Embryonic facial prominence (tissue), 1 donor: ENCODE data around the gene MAST3.

Experiments used
- DNase-seq: peaks from one replicate; pipeline ENCODE4 v3.0.0-alpha.2; 2016; ENCODE audit errors: extremely low spot score

MAST3 gene

GRCh38 chr19:18159810-18160209 lies 62.2 kb downstream of the MAST3 start:
- DNase-seq: no peak

- DNase-seq: no peak
These were observed 63.0 kb downstream of the MAST3 start for GRCh38 chr19:18160493-18160970.

- no peak for DNase-seq
These were observed 63.5 kb downstream of the MAST3 start for GRCh38 chr19:18160971-18161635.

- no peak for DNase-seq
These were observed 64.0 kb downstream of the MAST3 start for GRCh38 chr19:18161636-18162002.

GRCh38 chr19:18164072-18164471 lies 66.5 kb downstream of the MAST3 start:
- DNase-seq: no peak

- no peak for DNase-seq
These were observed 68.4 kb downstream of the MAST3 start for GRCh38 chr19:18165794-18166544.

- no peak for DNase-seq
These were observed 69.4 kb downstream of the MAST3 start for GRCh38 chr19:18167011-18167410.

- DNase-seq: no peak
These were observed 70.5 kb downstream of the MAST3 start for GRCh38 chr19:18167975-18168645.

- DNase-seq: no peak
These were observed 71.2 kb downstream of the MAST3 start for GRCh38 chr19:18168673-18169381.

- no peak for DNase-seq
These were observed 73.2 kb downstream of the MAST3 start for GRCh38 chr19:18170714-18171255.

GRCh38 chr19:18171605-18172327 lies 74.2 kb downstream of the MAST3 start:
- DNase-seq: no peak

- no peak for DNase-seq
These were observed 74.9 kb downstream of the MAST3 start for GRCh38 chr19:18172331-18173053.

- no peak for DNase-seq
These were observed 75.5 kb downstream of the MAST3 start for GRCh38 chr19:18173054-18173571.

- no peak for DNase-seq
These were observed 76.2 kb downstream of the MAST3 start, which contains the start of gene IFI30 for GRCh38 chr19:18173572-18174288. Gene IFI30, plus strand, starts transcription at chr19:18173813. Its CDS starts 29 bp downstream, at chr19:18173842.

GRCh38 chr19:18174983-18175382 lies 77.4 kb downstream of the MAST3 start:
- no peak for DNase-seq

- no peak for DNase-seq
These were observed 79.1 kb downstream of the MAST3 start for GRCh38 chr19:18176367-18177310.

GRCh38 chr19:18179957-18180356 lies 82.4 kb downstream of the MAST3 start:
- no peak for DNase-seq

GRCh38 chr19:18183529-18183928 lies 86.0 kb downstream of the MAST3 start:
- no peak for DNase-seq
